Neural cell (in vitro differentiated cells): Measurements from ENCODE around the gene KLC4. TPM values are rescaled to one million over a fixed set of nuclear protein-coding genes. Genes with fewer than 3 reads are reported as not detected.

Experiments used
- H2AFZ ChIP-seq: fragments of 200-600, 300-800 bp; sonication (generic), shearing (Covaris generic); 2 replicates; pipeline ENCODE4 v1.6.0; 2014; ENCODE audit warnings: low read depth, mild to moderate bottlenecking, antibody characterized with exemption, low read length, moderate library complexity
- H3F3A ChIP-seq: fragments of 200-600 bp; shearing (Covaris generic); 2 replicates; pipeline ENCODE4 v1.6.1; 2016; ENCODE audit warnings: mild to moderate bottlenecking, moderate library complexity, mixed read lengths, antibody characterized with exemption, low read length; ENCODE audit not compliant: insufficient read depth, poor library complexity, severe bottlenecking
- H3K27ac ChIP-seq: fragments of 200-600, 300-800 bp; sonication (generic), shearing (Covaris generic); 2 replicates; pipeline ENCODE4 v1.5.1; 2014; ENCODE audit warnings: mild to moderate bottlenecking, low read length, moderate library complexity
- H3K27me3 ChIP-seq: fragments of 300-800, 200-600 bp; sonication (generic), shearing (Covaris generic); 2 replicates; pipeline ENCODE4 v1.6.0; 2014; ENCODE audit warnings: mild to moderate bottlenecking, low read depth, low read length, moderate library complexity; ENCODE audit not compliant: insufficient read depth
- H3K36me3 ChIP-seq: fragments of 300-800, 200-600 bp; sonication (generic), shearing (Covaris generic); 2 replicates; pipeline ENCODE4 v1.5.1; 2014; ENCODE audit warnings: mild to moderate bottlenecking, antibody characterized with exemption, low read length, moderate library complexity; ENCODE audit not compliant: insufficient read depth
- H3K4me2 ChIP-seq: fragments of 300-800, 200-600 bp; sonication (generic), shearing (Covaris generic); 2 replicates; pipeline ENCODE4 v1.6.0; 2014; ENCODE audit warnings: mild to moderate bottlenecking, low read length
- H3K4me3 ChIP-seq: fragments of 300-800, 200-600 bp; sonication (generic), shearing (Covaris generic); 2 replicates; pipeline ENCODE4 v1.5.1; 2014; ENCODE audit warnings: mild to moderate bottlenecking, low read length, moderate library complexity
- H3K79me2 ChIP-seq: fragments of 200-600 bp; shearing (Covaris generic); replicated peaks from 2 replicates; pipeline ENCODE4 v1.6.0; 2014; ENCODE audit warnings: mild to moderate bottlenecking, low read length, moderate library complexity; ENCODE audit not compliant: insufficient read depth
- H3K9ac ChIP-seq: fragments of 300-800, 200-600 bp; sonication (generic), shearing (Covaris generic); 2 replicates; pipeline ENCODE4 v1.6.1; 2016; ENCODE audit warnings: mild to moderate bottlenecking, low read length, mixed read lengths
- H3K9me2 ChIP-seq: fragments of 200-600 bp; shearing (Covaris generic); 2 replicates; pipeline ENCODE4 v1.6.1; 2016; ENCODE audit warnings: mild to moderate bottlenecking, low read length, mixed read lengths; ENCODE audit not compliant: insufficient read depth
- H3K9me3 ChIP-seq: fragments of 200-600, 300-800 bp; sonication (generic), shearing (Covaris generic); 2 replicates; pipeline ENCODE4 v1.6.1; 2016; ENCODE audit warnings: mild to moderate bottlenecking, mixed run types, low read length, moderate library complexity, mixed read lengths
- H4K20me1 ChIP-seq: fragments of 200-600 bp; shearing (Covaris generic); 2 replicates; pipeline ENCODE4 v1.6.1; 2016; ENCODE audit warnings: mild to moderate bottlenecking, mixed run types; ENCODE audit not compliant: insufficient read depth
- CTCF ChIP-seq: fragments of 450-650 bp; IDR thresholded peaks from 2 replicates; pipeline ENCODE4 v1.5.1; 2014; ENCODE audit warnings: antibody characterized with exemption, mild to moderate bottlenecking, moderate library complexity; ENCODE audit not compliant: poor library complexity, severe bottlenecking
- EP300 ChIP-seq: fragments of 450-650 bp; conservative IDR thresholded peaks from 2 replicates; pipeline ENCODE4 v1.6.1; 2014; ENCODE audit warnings: antibody characterized with exemption, mild to moderate bottlenecking, moderate library complexity; ENCODE audit not compliant: poor library complexity, severe bottlenecking
- EZH2 ChIP-seq: fragments of 200-600, 300-800 bp; shearing (Covaris generic), sonication (generic); IDR thresholded peaks from 2 replicates; pipeline ENCODE4 v1.6.1; 2014; ENCODE audit warnings: antibody characterized with exemption, low read length, borderline replicate concordance, mild to moderate bottlenecking; ENCODE audit not compliant: insufficient read depth, poor library complexity, severe bottlenecking
- MXI1 ChIP-seq: fragments of 450-650 bp; conservative IDR thresholded peaks from 2 replicates; pipeline ENCODE4 v1.6.1; 2014; ENCODE audit warnings: antibody characterized with exemption, mild to moderate bottlenecking; ENCODE audit not compliant: poor library complexity, severe bottlenecking
- POLR2AphosphoS5 ChIP-seq: IDR thresholded peaks from 2 replicates; pipeline ENCODE4 v1.6.1; 2012
- RAD21 ChIP-seq: fragments of 450-650 bp; conservative IDR thresholded peaks from 2 replicates; pipeline ENCODE4 v1.6.1; 2014; ENCODE audit warnings: antibody characterized with exemption, mild to moderate bottlenecking, moderate library complexity
- REST ChIP-seq: IDR thresholded peaks from 2 replicates; pipeline ENCODE4 v1.6.1; 2012; ENCODE audit warnings: borderline replicate concordance
- SMC3 ChIP-seq: fragments of 450-650 bp; conservative IDR thresholded peaks from 2 replicates; pipeline ENCODE4 v1.6.1; 2014; ENCODE audit warnings: antibody characterized with exemption, mild to moderate bottlenecking, moderate library complexity; ENCODE audit not compliant: poor library complexity
- TAF1 ChIP-seq: IDR thresholded peaks from 2 replicates; pipeline ENCODE4 v1.6.1; 2012; ENCODE audit warnings: low read depth
- polyA plus RNA-seq: library from polyadenylated mRNA; depleted of rRNA; stranded (reverse); fragments of >200 nt; gene quantifications from 2 replicates; pipeline ENCODE4 v1.2.3, GENCODE V29; 2014

The KLC4 gene
- polyA plus RNA-seq, 1 donor from 2014 or later: 75.3 TPM

- Histone ChIP-seq H3K27ac (no peak overlapping the region), H3K9me2 (no peaks in the 10 kb centered on the region), H3K36me3 (no peaks in the 10 kb centered on the region), H4K20me1 (no peaks in the 10 kb centered on the region), H3K4me3 (no peak overlapping the region), H2AFZ (no peak overlapping the region), H3K9me3 (no peaks in the 10 kb centered on the region), H3K27me3 (no peaks in the 10 kb centered on the region), H3K79me2 (peaks cover 9% of the 10 kb centered on the region), H3K4me2 (no peak overlapping the region), H3F3A (no peaks in the 10 kb centered on the region), H3K9ac (no peak overlapping the region)
- no peak for TF ChIP-seq EP300
- no peak for TF ChIP-seq EZH2
- no peak for TF ChIP-seq SMC3
- TF ChIP-seq TAF1: no peak
- TF ChIP-seq CTCF: no peak
- TF ChIP-seq POLR2AphosphoS5: no peak
- TF ChIP-seq RAD21: no peak
- TF ChIP-seq REST: no peak
- TF ChIP-seq MXI1: no peak
Measured at GRCh38 chr6:43026365-43026764, 33.1 kb upstream of the KLC4 start.

- Histone ChIP-seq H3K9me2 (no peaks in the 10 kb centered on the region), H3K4me3 (no peak overlapping the region), H3K79me2 (no peaks in the 10 kb centered on the region), H3K9ac (no peak overlapping the region), H3K27me3 (no peaks in the 10 kb centered on the region), H3K4me2 (no peak overlapping the region), H4K20me1 (no peaks in the 10 kb centered on the region), H2AFZ (no peak overlapping the region), H3F3A (no peaks in the 10 kb centered on the region), H3K27ac (no peak overlapping the region), H3K9me3 (no peaks in the 10 kb centered on the region), H3K36me3 (no peaks in the 10 kb centered on the region)
- TF ChIP-seq RAD21 (no peak), EP300 (no peak), POLR2AphosphoS5 (no peak), EZH2 (no peak), TAF1 (no peak), CTCF (no peak), SMC3 (no peak), REST (no peak), MXI1 (no peak)
Measured at GRCh38 chr6:43029120-43029519, 30.3 kb upstream of the KLC4 start.
